ENCODE data around the gene MOB2. TPM values are rescaled to one million over a fixed set of nuclear protein-coding genes. Genes with fewer than 3 reads are reported as not detected.

MOB2 gene
- total RNA-seq, 4 donors from 2014 or later: 84.8 to 126 (median 93.8) TPM

DNA sequence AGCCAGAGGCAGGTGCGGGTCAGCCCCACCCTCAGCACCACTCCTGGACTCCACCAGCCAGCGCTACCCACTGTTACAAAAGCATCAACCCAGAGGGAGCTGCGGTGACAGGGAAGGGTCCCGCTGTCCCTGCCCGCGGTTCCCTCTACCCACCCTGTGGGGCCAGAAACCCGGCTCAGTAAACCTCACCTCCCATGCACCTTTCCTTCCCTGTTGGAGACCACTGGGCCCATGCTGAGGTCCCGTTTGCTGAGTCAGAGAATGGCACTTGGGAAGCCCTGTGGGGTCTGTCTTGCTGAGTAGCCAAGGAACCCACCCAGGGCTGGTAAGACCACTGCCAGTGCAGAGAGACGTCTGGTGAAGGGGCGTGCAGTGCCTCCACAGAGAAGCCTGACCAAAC is 42.1 kb upstream of the MOB2 start:
- no peak overlapping the region for H3K4me3 ChIP-seq (ENCODE audit: low read depth, poor library complexity, severe bottlenecking)
- TF ChIP-seq CTCF (IDR thresholded peaks at IDR 0.05) (no peak), POLR2A (IDR thresholded peaks at IDR 0.05) (no peak)
- 80 to 90% methylated on average over 10 of the region's 10 CpGs for WGBS, 2 donors
- intact Hi-C loops (cut with DNase I; ENCODE audit: low total_unique reads): no loop called here
- DNase-seq (ENCODE audit: low spot score in 2 of 2): no peak

DNA sequence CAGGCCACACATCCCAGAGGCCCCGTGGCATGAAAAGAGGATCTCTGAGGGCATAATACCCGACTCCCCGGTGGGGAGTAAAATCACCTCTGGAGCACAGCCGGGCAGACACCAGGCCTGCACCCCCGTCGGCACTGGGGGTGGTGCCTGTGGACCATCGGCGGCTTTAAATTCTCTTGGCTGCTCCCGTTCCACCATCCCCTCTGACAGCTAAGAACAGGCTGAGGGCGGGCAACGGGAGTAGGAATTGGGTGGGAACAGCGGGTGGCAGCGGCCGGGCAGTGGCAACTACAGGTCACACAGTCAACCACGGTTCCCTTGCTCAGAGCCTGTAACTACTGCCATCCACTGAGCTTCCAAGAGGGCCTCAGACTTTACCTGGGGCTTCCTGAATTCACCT is 40.2 kb upstream of the MOB2 start:
- H3K4me3 ChIP-seq (ENCODE audit: low read depth, poor library complexity, severe bottlenecking): no peak overlapping the region
- no peak for DNase-seq (ENCODE audit: low spot score in 2 of 2)
- TF ChIP-seq POLR2A (IDR thresholded peaks at IDR 0.05): no peak
- no peak for TF ChIP-seq CTCF (IDR thresholded peaks at IDR 0.05)
- intact Hi-C loops (cut with DNase I; ENCODE audit: low total_unique reads): no loop called here
- WGBS, 2 donors: 74 to 82% methylated on average over 15 of the region's 15 CpGs

GRCh38 chr11:1523779-1524178 is 37.2 kb upstream of the MOB2 start:
- no peak for TF ChIP-seq POLR2A (IDR thresholded peaks at IDR 0.05)
- no peak for TF ChIP-seq CTCF (IDR thresholded peaks at IDR 0.05)
- no peak for DNase-seq (ENCODE audit: low spot score in 2 of 2)
- WGBS, 2 donors: 63 to 72% methylated on average over 4 of the region's 4 CpGs
- intact Hi-C loops (cut with DNase I; ENCODE audit: low total_unique reads): no loop called here
- no peak overlapping the region for H3K4me3 ChIP-seq (ENCODE audit: low read depth, poor library complexity, severe bottlenecking)

GRCh38 chr11:1523077-1523476 is 36.5 kb upstream of the MOB2 start:
- DNase-seq (ENCODE audit: low spot score in 2 of 2): no peak
- intact Hi-C loops (cut with DNase I; ENCODE audit: low total_unique reads): no loop called here
- 60 to 61% methylated on average over 6 of the region's 6 CpGs for whole genome bisulfite sequencing, 2 donors
- TF ChIP-seq CTCF (IDR thresholded peaks at IDR 0.05) (no peak), POLR2A (IDR thresholded peaks at IDR 0.05) (no peak)
- no peak overlapping the region for H3K4me3 ChIP-seq (ENCODE audit: low read depth, poor library complexity, severe bottlenecking)

- WGBS, 2 donors: 61 to 68% methylated on average over 8 of the region's 8 CpGs
- TF ChIP-seq POLR2A (IDR thresholded peaks at IDR 0.05) (no peak), CTCF (IDR thresholded peaks at IDR 0.05) (no peak)
- no peak overlapping the region for H3K4me3 ChIP-seq (ENCODE audit: low read depth, poor library complexity, severe bottlenecking)
- intact Hi-C loops (cut with DNase I; ENCODE audit: low total_unique reads): no loop called here
- no peak for DNase-seq (ENCODE audit: low spot score in 2 of 2)
Observed at GRCh38 chr11:1522081-1522424, 35.5 kb upstream of the MOB2 start.

DNA sequence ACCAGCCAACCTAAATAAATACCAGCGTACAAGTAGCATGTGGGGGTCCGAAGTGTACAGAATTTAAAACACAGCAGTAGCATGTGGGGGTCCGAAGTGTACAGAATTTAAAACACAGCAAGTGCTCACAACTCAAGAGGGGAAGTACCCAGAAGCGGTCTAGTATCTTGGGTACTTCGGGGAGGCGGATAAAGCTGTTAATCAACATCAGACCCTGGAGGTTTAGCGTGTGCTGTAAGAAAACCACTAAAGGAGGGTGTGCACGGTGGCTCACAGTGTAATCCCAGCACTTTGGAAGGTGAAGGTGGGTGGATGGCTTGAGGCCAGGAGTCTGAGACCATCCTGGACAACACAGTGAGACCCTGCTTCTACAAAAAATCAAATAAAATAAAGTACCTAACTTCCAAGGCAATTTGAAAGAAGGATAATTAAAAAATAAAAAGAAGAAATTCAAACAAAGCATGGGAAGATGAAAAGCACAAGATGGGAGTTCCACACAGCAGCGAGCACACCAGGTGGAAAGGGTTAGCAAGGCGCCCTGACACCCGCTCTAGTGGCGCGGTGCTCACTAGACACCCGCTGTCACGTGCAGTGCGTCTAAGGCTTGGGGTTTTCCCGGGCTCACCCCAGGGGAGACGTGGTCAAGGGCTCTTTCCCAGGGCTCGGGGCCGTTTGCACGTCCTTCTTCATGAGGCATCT is 35.0 kb upstream of the MOB2 start:
- no peak overlapping the region for H3K4me3 ChIP-seq (ENCODE audit: low read depth, poor library complexity, severe bottlenecking)
- WGBS, 2 donors: 56 to 67% methylated on average over 21 of the region's 21 CpGs
- no peak for TF ChIP-seq CTCF (IDR thresholded peaks at IDR 0.05)
- no peak for TF ChIP-seq POLR2A (IDR thresholded peaks at IDR 0.05)
- DNase-seq (ENCODE audit: low spot score in 2 of 2): no peak
- intact Hi-C loops (cut with DNase I; ENCODE audit: low total_unique reads): no loop called here
